Measurements from ENCODE around the gene BTNL2. TPM values are rescaled to one million over a fixed set of nuclear protein-coding genes. Genes with fewer than 3 reads are reported as not detected.

The BTNL2 gene
- total and polyA plus RNA-seq, 10 donors = not detected

DNA sequence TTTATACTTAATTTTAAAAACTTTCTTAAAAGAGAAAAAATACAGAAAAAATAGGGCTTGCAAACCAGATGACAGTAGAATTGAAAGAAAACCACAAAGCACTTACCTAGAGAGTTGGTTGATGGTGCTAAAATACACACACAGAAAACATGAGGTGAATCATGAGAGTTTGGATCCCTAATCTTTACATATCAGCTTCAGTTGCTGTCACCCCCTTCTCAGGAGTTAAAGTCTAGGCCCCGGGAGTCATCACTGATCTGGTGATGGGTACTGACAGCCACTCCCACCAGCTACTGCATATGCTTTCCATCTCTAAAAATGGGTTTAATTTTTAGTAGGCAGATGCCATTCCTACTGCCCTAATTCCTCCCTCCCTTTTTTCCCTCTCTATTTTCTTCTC lies 52.0 kb downstream of the BTNL2 start:
- no peak for DNase-seq
- Histone ChIP-seq H3K4me1 (no peaks in the 10 kb centered on the region), H3K27me3 (replicated peaks in 1 of 7) (no peaks in the 10 kb centered on the region), H3K4me3 (no peak overlapping the region), H3K27ac (no peak overlapping the region), H3K9me3 (no peaks in the 10 kb centered on the region), H3K36me3 (no peaks in the 10 kb centered on the region)
- TF ChIP-seq, protein P1, sequence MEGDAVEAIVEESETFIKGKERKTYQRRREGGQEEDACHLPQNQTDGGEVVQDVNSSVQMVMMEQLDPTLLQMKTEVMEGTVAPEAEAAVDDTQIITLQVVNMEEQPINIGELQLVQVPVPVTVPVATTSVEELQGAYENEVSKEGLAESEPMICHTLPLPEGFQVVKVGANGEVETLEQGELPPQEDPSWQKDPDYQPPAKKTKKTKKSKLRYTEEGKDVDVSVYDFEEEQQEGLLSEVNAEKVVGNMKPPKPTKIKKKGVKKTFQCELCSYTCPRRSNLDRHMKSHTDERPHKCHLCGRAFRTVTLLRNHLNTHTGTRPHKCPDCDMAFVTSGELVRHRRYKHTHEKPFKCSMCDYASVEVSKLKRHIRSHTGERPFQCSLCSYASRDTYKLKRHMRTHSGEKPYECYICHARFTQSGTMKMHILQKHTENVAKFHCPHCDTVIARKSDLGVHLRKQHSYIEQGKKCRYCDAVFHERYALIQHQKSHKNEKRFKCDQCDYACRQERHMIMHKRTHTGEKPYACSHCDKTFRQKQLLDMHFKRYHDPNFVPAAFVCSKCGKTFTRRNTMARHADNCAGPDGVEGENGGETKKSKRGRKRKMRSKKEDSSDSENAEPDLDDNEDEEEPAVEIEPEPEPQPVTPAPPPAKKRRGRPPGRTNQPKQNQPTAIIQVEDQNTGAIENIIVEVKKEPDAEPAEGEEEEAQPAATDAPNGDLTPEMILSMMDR (IDR thresholded peaks at IDR 0.05 in 8 of 11, conservative IDR thresholded peaks at IDR 0.05 in 3 of 11) = no peak
- TF ChIP-seq POLR2A (IDR thresholded peaks at IDR 0.05) (no peak), POLR2AphosphoS5 (IDR thresholded peaks at IDR 0.05) (no peak)
- WGBS, 5 donors = 67 to 87% (median 79%) methylated on average over 1 of the region's 1 CpG
- intact Hi-C loops (cut with DNase I; ENCODE audit: low total_unique reads) = no loop called here

DNA sequence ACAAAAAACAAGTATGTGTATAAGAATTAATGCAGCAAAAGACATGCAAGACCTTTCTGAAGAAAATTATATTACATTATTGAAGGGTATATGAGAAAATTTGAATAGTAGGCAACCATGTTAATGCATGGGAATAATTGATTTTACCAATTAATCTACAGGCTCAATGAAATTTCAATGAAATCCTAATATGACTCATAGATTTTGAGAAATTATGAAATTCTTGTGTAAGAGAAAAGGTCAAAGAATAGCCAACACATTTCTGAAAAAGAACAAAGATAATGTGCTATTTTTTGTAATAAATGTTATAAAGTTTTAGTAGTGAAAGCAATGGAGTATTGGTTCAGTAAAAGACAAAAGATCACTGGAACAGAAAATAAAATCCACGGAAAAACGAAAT lies 53.6 kb downstream of the BTNL2 start:
- Histone ChIP-seq H3K27ac (no peak overlapping the region), H3K4me3 (no peak overlapping the region), H3K27me3 (replicated peaks in 1 of 7) (no peaks in the 10 kb centered on the region), H3K9me3 (no peaks in the 10 kb centered on the region), H3K4me1 (no peaks in the 10 kb centered on the region), H3K36me3 (no peaks in the 10 kb centered on the region)
- intact Hi-C loops (cut with DNase I; ENCODE audit: low total_unique reads) = no loop called here
- 87 to 100% (median 90%) methylated on average over 2 of the region's 2 CpGs for WGBS, 5 donors
- DNase-seq = no peak
- no peak for TF ChIP-seq POLR2A (IDR thresholded peaks at IDR 0.05)
- TF ChIP-seq POLR2AphosphoS5 (IDR thresholded peaks at IDR 0.05) = no peak
- TF ChIP-seq, protein P1 (IDR thresholded peaks at IDR 0.05 in 8 of 11, conservative IDR thresholded peaks at IDR 0.05 in 3 of 11) = no peak

Small RNA genes lying within 50 kb of the gene (small RNA-seq; reads per million reads assigned to genes)
- gene RNU6-603P = 0 reads per million in 4 donors

Other genes starting within 250 kb of the BTNL2 start
- gene EGFL8, start 242.6 kb downstream of the BTNL2 start, total RNA-seq = 10 to 100 TPM in 3 of 7 donors, 1 to 10 TPM in 4; 4.4 to 17.4 (median 9.9) TPM
- 10 to 100 TPM in 2 of 3 donors, 1 to 10 TPM in 1; 6.8 to 32.8 (median 30.5) TPM for gene EGFL8, start 242.6 kb downstream of the BTNL2 start, polyA plus RNA-seq
- gene AGPAT1, start 231.1 kb downstream of the BTNL2 start, total RNA-seq = 10 to 100 TPM; 27.9 to 39.7 (median 35.6) TPM
- gene AGPAT1, start 231.1 kb downstream of the BTNL2 start, polyA plus RNA-seq = 10 to 100 TPM; 13.6 to 23.3 (median 18.4) TPM
- 10 to 100 TPM; 36.0 to 70.3 (median 46.0) TPM for gene RNF5, start 228.8 kb downstream of the BTNL2 start, total RNA-seq
- 10 to 100 TPM; 52.2 to 77.8 (median 69.9) TPM for gene RNF5, start 228.8 kb downstream of the BTNL2 start, polyA plus RNA-seq
- 10 to 100 TPM in 6 of 7 donors, 1 to 10 TPM in 1; 7.4 to 32.9 (median 21.3) TPM for gene AGER, start 222.9 kb downstream of the BTNL2 start, total RNA-seq
- gene AGER, start 222.9 kb downstream of the BTNL2 start, polyA plus RNA-seq = 10 to 100 TPM; 24.1 to 50.9 (median 38.0) TPM
- gene PBX2, start 217.0 kb downstream of the BTNL2 start, total RNA-seq = 100 to 1,000 TPM in 4 of 7 donors, 10 to 100 TPM in 3; 77.6 to 160 (median 130) TPM
- gene PBX2, start 217.0 kb downstream of the BTNL2 start, polyA plus RNA-seq = 10 to 100 TPM; 29.6 to 85.2 (median 41.2) TPM
- gene GPSM3, start 214.5 kb downstream of the BTNL2 start, total RNA-seq = 100 to 1,000 TPM; 140 to 215 (median 187) TPM
- 100 to 1,000 TPM; 202 to 263 (median 233) TPM for gene GPSM3, start 214.5 kb downstream of the BTNL2 start, polyA plus RNA-seq
- 10 to 100 TPM; 13.5 to 23.6 (median 18.1) TPM for gene NOTCH4, start 183.1 kb downstream of the BTNL2 start, total RNA-seq
- gene NOTCH4, start 183.1 kb downstream of the BTNL2 start, polyA plus RNA-seq = 10 to 100 TPM; 20.3 to 38.0 (median 26.4) TPM
- gene TSBP1, start 35.3 kb downstream of the BTNL2 start, total RNA-seq = not detected
- not detected for gene TSBP1, start 35.3 kb downstream of the BTNL2 start, polyA plus RNA-seq
- gene HLA-DRA, start 32.7 kb upstream of the BTNL2 start, total RNA-seq = 1,000 to 10,000 TPM; 1,127 to 2,096 (median 1,509) TPM
- 1,000 to 10,000 TPM; 1,837 to 2,800 (median 2,098) TPM for gene HLA-DRA, start 32.7 kb upstream of the BTNL2 start, polyA plus RNA-seq
- 100 to 1,000 TPM in 4 of 7 donors, 10 to 100 TPM in 1, 1 to 10 TPM in 2; 1.9 to 633 (median 121) TPM for gene HLA-DRB5, start 123.1 kb upstream of the BTNL2 start, total RNA-seq
- gene HLA-DRB5, start 123.1 kb upstream of the BTNL2 start, polyA plus RNA-seq = 10 to 100 TPM in 1 of 3 donors, 1 to 10 TPM in 2; 3.0 to 18.6 (median 3.5) TPM
- 100 to 1,000 TPM; 158 to 779 (median 365) TPM for gene HLA-DRB1, start 182.7 kb upstream of the BTNL2 start, total RNA-seq
- 100 to 1,000 TPM; 450 to 729 (median 573) TPM for gene HLA-DRB1, start 182.7 kb upstream of the BTNL2 start, polyA plus RNA-seq
- gene HLA-DQA1, start 230.2 kb upstream of the BTNL2 start, total RNA-seq = 100 to 1,000 TPM in 6 of 7 donors, 10 to 100 TPM in 1; 19.1 to 340 (median 196) TPM
- 100 to 1,000 TPM; 249 to 441 (median 420) TPM for gene HLA-DQA1, start 230.2 kb upstream of the BTNL2 start, polyA plus RNA-seq